B cell (primary cell): ENCODE results near the gene PCDHB10. TPM values are rescaled to one million over a fixed set of nuclear protein-coding genes. Genes with fewer than 3 reads are reported as not detected.
"Not testable (repeated sequence)": the region's sequence is repeated elsewhere in the genome, so short reads cannot be mapped to it uniquely, and the experiment has no call there.

Experiments used
- ATAC-seq: fragments of 200-7000 bp; cut with Tn5 transposase; one replicate; pipeline ENCODE4 v1.10.0; 2021; ENCODE audit warnings: low read depth, mild to moderate bottlenecking, moderate number of reproducible peaks, moderate library complexity
- CTCF ChIA-PET: fragments of 350-600 bp; sonication (Branson Sonifier 250); formaldehyde crosslinking; loops from one replicate; lab custom pipeline; 2021; ENCODE audit warnings: antibody characterized with exemption, inconsistent platforms; lab: Charles Lee
- POLR2A ChIA-PET: fragments of 350-600 bp; sonication (Branson Sonifier 250); formaldehyde crosslinking; loops from one replicate; lab custom pipeline; 2021; ENCODE audit warnings: antibody characterized with exemption; lab: Charles Lee
- DNase-seq: peaks from one replicate; pipeline ENCODE4 v3.0.0; 2013
- H2AFZ ChIP-seq: 2 replicates; pipeline ENCODE4 v1.6.1; 2012; ENCODE audit warnings: mild to moderate bottlenecking, low read depth, low read length; ENCODE audit not compliant: insufficient read depth, poor library complexity, severe bottlenecking
- H3K27ac ChIP-seq, 2 donors: 1 replicate in 1 of 2; 2 replicates in 1 of 2; pipeline ENCODE4 v1.5.1; 2012 to 2013; ENCODE audit warnings: low read length in 2 of 2, mild to moderate bottlenecking in 2 of 2, moderate library complexity in 1 of 2
- H3K27me3 ChIP-seq, 4 experiments: fragments of 200-600 bp in 1 of 4; sonication (generic) in 1 of 4; replicated peaks in 1 of 4; 1 replicate in 2 of 4; 2 replicates in 2 of 4; pipeline versions ENCODE4 v1.6.1 to v1.7.0; 2013 to 2016; ENCODE audit warnings: low read length in 3 of 4, mild to moderate bottlenecking in 2 of 4, mixed read lengths in 1 of 4, moderate library complexity in 1 of 4; ENCODE audit not compliant: insufficient read depth in 4 of 4, control insufficient read depth in 3 of 4; ENCODE audit errors: control extremely low read depth in 1 of 4
- H3K36me3 ChIP-seq, 2 experiments: replicated peaks in 1 of 2; 1 replicate in 1 of 2; 2 replicates in 1 of 2; pipeline versions ENCODE4 v1.6.1 to v1.7.1; 2013; ENCODE audit warnings: low read length in 1 of 2; ENCODE audit not compliant: insufficient read depth in 2 of 2, control insufficient read depth in 1 of 2; ENCODE audit errors: control extremely low read depth in 1 of 2, extremely low read depth in 1 of 2
- H3K4me1 ChIP-seq, 2 donors: fragments of 200-600 bp in 1 of 2; sonication (generic) in 1 of 2; 1 replicate in 1 of 2; 2 replicates in 1 of 2; pipeline versions ENCODE4 v1.5.1 to v1.6.1; 2013 to 2017; ENCODE audit warnings: low read length in 2 of 2; ENCODE audit not compliant: control insufficient read depth in 2 of 2, insufficient read depth in 2 of 2
- H3K4me2 ChIP-seq: replicated peaks from 2 replicates; pipeline ENCODE3; 2012; ENCODE audit warnings: mild to moderate bottlenecking, low read depth, low read length; ENCODE audit not compliant: poor library complexity, severe bottlenecking
- H3K4me3 ChIP-seq, 5 experiments: fragments of 200-600 bp in 1 of 5; sonication (generic) in 1 of 5; 1 replicate in 3 of 5; 2 replicates in 2 of 5; pipeline versions ENCODE4 v1.5.1 to v1.7.0; 2011 to 2016; ENCODE audit warnings: low read length in 4 of 5, mild to moderate bottlenecking in 4 of 5, low read depth in 2 of 5, control low read depth in 1 of 5, moderate library complexity in 1 of 5; ENCODE audit not compliant: insufficient read depth in 1 of 5; ENCODE audit errors: control extremely low read depth in 1 of 5, extremely low read depth in 1 of 5
- H3K79me2 ChIP-seq: fragments of 200-600 bp; sonication (generic); one replicate; pipeline ENCODE4 v1.6.0; 2016; ENCODE audit warnings: low read length; ENCODE audit not compliant: control insufficient read depth, insufficient read depth
- H3K9ac ChIP-seq: fragments of 200-600 bp; sonication (generic); 2 replicates; pipeline ENCODE4 v1.6.1; 2017; ENCODE audit warnings: mild to moderate bottlenecking, low read length, moderate library complexity
- H3K9me3 ChIP-seq, 3 donors: one replicate each; pipeline versions ENCODE4 v1.6.1 to v1.7.1; 2013; ENCODE audit warnings: low read length in 2 of 3; ENCODE audit not compliant: control insufficient read depth in 2 of 3, insufficient read depth in 1 of 3; ENCODE audit errors: control extremely low read depth in 1 of 3
- H4K20me1 ChIP-seq: 2 replicates; pipeline ENCODE4 v1.6.0; 2012; ENCODE audit warnings: mild to moderate bottlenecking, low read length; ENCODE audit not compliant: insufficient read depth, control insufficient read depth, poor library complexity, severe bottlenecking
- H3K27ac Mint-ChIP-seq: one replicate; pipeline ENCODE4 v1.8.0; 2021; ENCODE audit warnings: mixed read lengths
- H3K27me3 Mint-ChIP-seq: one replicate; pipeline ENCODE4 v1.8.0; 2021; ENCODE audit warnings: mixed read lengths
- H3K4me1 Mint-ChIP-seq: one replicate; pipeline ENCODE4 v1.8.0; 2021; ENCODE audit warnings: mixed read lengths
- H3K4me3 Mint-ChIP-seq: one replicate; pipeline ENCODE4 v1.8.0; 2021; ENCODE audit warnings: mixed read lengths
- H3K9me3 Mint-ChIP-seq: one replicate; pipeline ENCODE4 v1.8.0; 2022; ENCODE audit warnings: mixed read lengths; ENCODE audit not compliant: insufficient read depth
- CTCF ChIP-seq: fragments of 200-600 bp; IDR thresholded peaks from one replicate; pipeline ENCODE4 v1.8.0; 2022; ENCODE audit warnings: antibody characterized with exemption, mild to moderate bottlenecking
- EZH2 ChIP-seq: IDR thresholded peaks from 2 replicates; pipeline ENCODE4 v1.6.1; 2012; ENCODE audit warnings: borderline replicate concordance, low read depth, mild to moderate bottlenecking, moderate library complexity, low read length; ENCODE audit not compliant: insufficient read depth, poor library complexity, severe bottlenecking
- WGBS: methylation state at CpG from one replicate; pipeline ENCODE4 v1.1.5; 2013; ENCODE audit warnings: missing lambda C conversion rate; ENCODE audit not compliant: insufficient coverage; 5-methylcytosine and 5-hydroxymethylcytosine counted together
- intact Hi-C: fragments of 100-400 bp; cut with micrococcal nuclease; formaldehyde crosslinking; loops from one replicate; pipeline ENCODE4 v1.10.0; 2022
- polyA plus RNA-seq: library from polyadenylated mRNA; depleted of rRNA; stranded (reverse); fragments of >200 nt; gene quantifications from 2 replicates; pipeline ENCODE4 v1.2.3, GENCODE V29; 2012
- total RNA-seq, 2 donors: library from RNA; stranded (reverse); fragments of 120-200 nt in 1 of 2; gene quantifications; 1 replicate in 1 of 2; 2 replicates in 1 of 2; pipeline versions ENCODE4 v1.2.3 to v1.2.4, GENCODE V29; 2013 to 2022

The PCDHB10 gene
- total and polyA plus RNA-seq, 2 donors (not counting 1 experiment from before 2014, with no cell fraction given): not detected

DNA sequence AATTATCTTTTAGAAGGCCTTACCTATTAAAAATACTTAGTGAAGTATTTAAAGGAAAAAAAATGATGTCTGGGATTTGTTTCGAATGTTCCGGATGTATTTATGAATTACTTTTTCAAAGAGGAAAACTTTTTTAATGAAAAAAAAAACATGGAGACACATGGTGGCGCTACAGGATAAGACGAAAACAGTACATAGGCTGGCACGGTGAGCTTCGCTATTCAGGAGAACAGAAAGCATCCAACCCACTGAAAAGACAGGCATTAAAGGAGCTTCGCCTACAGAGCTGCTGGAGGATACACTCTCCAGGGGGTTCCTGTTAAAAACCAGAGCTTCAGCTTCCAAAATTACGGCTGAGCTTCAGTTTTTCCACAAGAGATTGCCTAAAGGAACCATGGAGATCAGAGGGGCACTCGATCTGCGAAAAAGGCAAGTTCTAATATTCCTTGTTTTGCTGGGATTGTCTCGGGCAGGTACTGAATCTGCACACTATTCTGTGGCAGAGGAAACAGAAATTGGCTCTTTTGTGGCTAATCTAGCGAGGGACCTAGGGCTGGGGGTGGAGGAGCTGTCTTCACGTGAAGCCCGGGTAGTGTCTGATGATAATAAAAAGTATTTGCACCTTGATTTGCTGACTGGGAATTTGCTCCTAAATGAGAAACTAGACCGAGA lies 31.1 kb downstream of the PCDHB10 start, which contains the start of gene PCDHB14:
PCDHB14 (plus strand) TSS at position 232 of the 672 bp plus-strand sequence; CDS start at position 395, 163 bp downstream.
- WGBS: 44% methylated on average over 14 of the region's 15 CpGs
- intact Hi-C loops: no loop called here
- Histone ChIP-seq H4K20me1 (no peaks in the 10 kb centered on the region), H3K79me2 (no peaks in the 10 kb centered on the region), H3K36me3 (no peaks in the 10 kb centered on the region), H2AFZ (peak within 1 kb of the TSS; percentile 46), H3K9me3 (peaks cover 5 to 23% (median 8%) of the 10 kb centered on the region in 3 donors), H3K9ac (peak within 1 kb of the TSS; percentile 23), H3K4me2 (peak within 1 kb of the TSS; percentile 38), H3K27me3 (peaks cover 0 to 28% (median 19%) of the 10 kb centered on the region in 4 experiments), H3K27ac (no peak within 1 kb of the TSS), H3K4me1 (peaks cover 5% of the 10 kb centered on the region in 2 donors), H3K4me3 (peak within 1 kb of the TSS in 1 of 5 experiments; percentile 15)
- Mint-ChIP-seq H3K27ac (no peak within 1 kb of the TSS), H3K4me1 (peaks cover 4% of the 10 kb centered on the region), H3K9me3 (peaks cover 11% of the 10 kb centered on the region), H3K27me3 (peaks cover 43% of the 10 kb centered on the region), H3K4me3 (peak within 1 kb of the TSS; percentile 56)
- TF ChIP-seq CTCF: peak; percentile 38
- TF ChIP-seq EZH2: no peak
- no peak for ATAC-seq
- CTCF ChIA-PET: interaction anchor here (0.7 to 2.3 kb wide), 7 partner anchors 15 to 341 kb away, joined by 3 to 9 read pairs (median 4); no protein-coding TSS in a partner anchor
- DNase-seq: peak; percentile 20
- POLR2A ChIA-PET: no interaction called here

DNA sequence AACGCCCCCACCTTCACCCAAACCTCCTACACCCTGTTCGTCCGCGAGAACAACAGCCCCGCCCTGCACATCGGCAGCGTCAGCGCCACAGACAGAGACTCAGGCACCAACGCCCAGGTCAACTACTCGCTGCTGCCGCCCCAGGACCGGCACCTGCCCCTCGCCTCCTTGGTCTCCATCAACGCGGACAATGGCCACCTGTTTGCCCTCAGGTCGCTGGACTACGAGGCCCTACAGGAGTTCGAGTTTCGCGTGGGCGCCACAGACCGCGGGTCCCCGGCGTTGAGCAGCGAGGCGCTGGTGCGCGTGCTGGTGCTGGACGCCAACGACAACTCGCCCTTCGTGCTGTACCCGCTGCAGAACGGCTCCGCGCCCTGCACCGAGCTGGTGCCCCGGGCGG lies 32.7 kb downstream of the PCDHB10 start:
- H3K27me3 Mint-ChIP-seq: peaks cover 34% of the 10 kb centered on the region
- intact Hi-C loops: not testable (repeated sequence)

DNA sequence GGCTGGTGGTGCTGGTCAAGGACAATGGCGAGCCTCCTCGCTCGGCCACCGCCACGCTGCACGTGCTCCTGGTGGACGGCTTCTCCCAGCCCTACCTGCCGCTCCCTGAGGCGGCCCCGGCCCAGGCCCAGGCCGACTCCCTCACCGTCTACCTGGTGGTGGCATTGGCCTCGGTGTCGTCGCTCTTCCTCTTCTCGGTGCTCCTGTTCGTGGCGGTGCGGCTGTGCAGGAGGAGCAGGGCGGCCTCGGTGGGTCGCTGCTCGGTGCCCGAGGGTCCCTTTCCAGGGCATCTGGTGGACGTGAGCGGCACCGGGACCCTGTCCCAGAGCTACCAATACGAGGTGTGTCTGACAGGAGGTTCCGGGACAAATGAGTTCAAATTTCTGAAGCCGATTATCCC lies 33.3 kb downstream of the PCDHB10 start:
- H3K27ac ChIP-seq, H3K4me1 ChIP-seq, H3K4me3 Mint-ChIP-seq, H3K4me1 Mint-ChIP-seq, CTCF ChIA-PET, DNase-seq, H3K79me2 ChIP-seq, H2AFZ ChIP-seq, intact Hi-C loops, H3K9ac ChIP-seq, ATAC-seq, H3K27ac Mint-ChIP-seq, H4K20me1 ChIP-seq, POLR2A ChIA-PET, H3K9me3 Mint-ChIP-seq, H3K4me2 ChIP-seq, H3K4me3 ChIP-seq, H3K36me3 ChIP-seq: not testable (repeated sequence)
- peaks cover 5 to 19% (median 10%) of the 10 kb centered on the region in 3 donors for H3K9me3 ChIP-seq
- WGBS: 51% methylated on average over 10 of the region's 30 CpGs
- peaks cover 0 to 28% (median 19%) of the 10 kb centered on the region in 4 experiments for H3K27me3 ChIP-seq
- peaks cover 30% of the 10 kb centered on the region for H3K27me3 Mint-ChIP-seq

More for the DNA sequence above, 32.7 kb downstream of the PCDHB10 start:
- CTCF ChIA-PET, DNase-seq, ATAC-seq, H3K27ac Mint-ChIP-seq, H3K27ac ChIP-seq, H3K4me2 ChIP-seq, H4K20me1 ChIP-seq, H3K36me3 ChIP-seq, H3K4me3 ChIP-seq, H2AFZ ChIP-seq, H3K4me1 ChIP-seq, H3K4me1 Mint-ChIP-seq, POLR2A ChIA-PET, H3K79me2 ChIP-seq, H3K9me3 Mint-ChIP-seq, H3K9ac ChIP-seq, H3K4me3 Mint-ChIP-seq: not testable (repeated sequence)
- peaks cover 5 to 19% (median 10%) of the 10 kb centered on the region in 3 donors for H3K9me3 ChIP-seq
- H3K27me3 ChIP-seq: peaks cover 0 to 28% (median 19%) of the 10 kb centered on the region in 4 experiments
- WGBS: 46% methylated on average over 17 of the region's 40 CpGs
